HEK293 (cell line): ENCODE measurements around the gene SUGP1.

Experiments used
- CTCF ChIA-PET: fragments of 350-600 bp; formaldehyde crosslinking; extraction: SDS; loops from one replicate; lab custom pipeline; 2021; ENCODE audit warnings: antibody characterized with exemption; lab: Yijun Ruan, JAX
- POLR2A ChIA-PET: fragments of 300-600 bp; formaldehyde crosslinking; extraction: SDS; loops from one replicate; lab custom pipeline; 2020; ENCODE audit warnings: antibody characterized with exemption, inconsistent platforms; lab: Yijun Ruan, JAX
- H3K27ac ChIP-seq: fragments of 200-500 bp; sonication (Bioruptor generic); 2 replicates; pipeline ENCODE4 v1.5.1; 2014; ENCODE audit warnings: low read depth, low read length, control low read depth, inconsistent platforms; ENCODE audit errors: extremely low read depth
- H3K36me3 ChIP-seq, 2 experiments: fragments of 200-500 bp in 1 of 2; sonication (Bioruptor generic) in 1 of 2; 1 replicate in 1 of 2; 2 replicates in 1 of 2; pipeline ENCODE4 v1.5.1; 2014 to 2017; ENCODE audit warnings: inconsistent platforms in 2 of 2, low read length in 2 of 2; ENCODE audit not compliant: control insufficient read depth in 2 of 2, insufficient read depth in 1 of 2
- H3K4me1 ChIP-seq: fragments of 200-500 bp; sonication (Bioruptor generic); 2 replicates; pipeline ENCODE4 v1.5.1; 2014; ENCODE audit warnings: mild to moderate bottlenecking, low read length, inconsistent platforms; ENCODE audit not compliant: control insufficient read depth, insufficient read depth
- H3K4me3 ChIP-seq: 2 replicates; pipeline ENCODE4 v1.5.1; 2011; ENCODE audit warnings: low read depth, mild to moderate bottlenecking, control low read depth, low read length, moderate library complexity
- H3K9me3 ChIP-seq: fragments of 200-500 bp; sonication (Bioruptor generic); 2 replicates; pipeline ENCODE4 v1.5.1; 2014; ENCODE audit warnings: low read depth, low read length, inconsistent platforms; ENCODE audit not compliant: control insufficient read depth, insufficient read depth
- BCL11A ChIP-seq: fragments of 450-650 bp; formaldehyde crosslinking; IDR thresholded peaks from 2 replicates; pipeline ENCODE4 v1.5.1; 2016; ENCODE audit warnings: low read depth, missing biosample characterization, missing genetic modification characterization
- BCL11B ChIP-seq: fragments of 450-650 bp; formaldehyde crosslinking; IDR thresholded peaks from 2 replicates; pipeline ENCODE4 v1.5.1; 2016; ENCODE audit warnings: low read depth, missing biosample characterization, missing genetic modification characterization
- OSR2 ChIP-seq: fragments of 450-650 bp; formaldehyde crosslinking; IDR thresholded peaks from 2 replicates; pipeline ENCODE4 v1.5.1; 2016; ENCODE audit warnings: missing biosample characterization, missing genetic modification characterization
- RBAK ChIP-seq: fragments of 450-650 bp; formaldehyde crosslinking; IDR thresholded peaks from 2 replicates; pipeline ENCODE4 v1.5.1; 2016; ENCODE audit warnings: missing biosample characterization, missing genetic modification characterization
- REPIN1 ChIP-seq: fragments of 450-650 bp; formaldehyde crosslinking; IDR thresholded peaks from 2 replicates; pipeline ENCODE4 v1.5.1; 2017; ENCODE audit warnings: missing biosample characterization, missing genetic modification characterization, low read depth
- ZFP41 ChIP-seq: fragments of 450-650 bp; formaldehyde crosslinking; IDR thresholded peaks from 2 replicates; pipeline ENCODE4 v1.5.1; 2016; ENCODE audit warnings: missing biosample characterization, missing genetic modification characterization, borderline replicate concordance
- ZNF132 ChIP-seq: fragments of 450-650 bp; formaldehyde crosslinking; IDR thresholded peaks from 2 replicates; pipeline ENCODE4 v1.5.1; 2017; ENCODE audit warnings: missing biosample characterization, missing genetic modification characterization, borderline replicate concordance
- ZNF138 ChIP-seq: fragments of 450-650 bp; formaldehyde crosslinking; IDR thresholded peaks from 2 replicates; pipeline ENCODE4 v1.5.1; 2016; ENCODE audit warnings: missing biosample characterization, missing genetic modification characterization, borderline replicate concordance
- ZNF155 ChIP-seq: fragments of 450-650 bp; formaldehyde crosslinking; IDR thresholded peaks from 2 replicates; pipeline ENCODE4 v1.5.1; 2016; ENCODE audit warnings: missing biosample characterization, missing genetic modification characterization
- ZNF169 ChIP-seq: fragments of 450-650 bp; formaldehyde crosslinking; IDR thresholded peaks from 2 replicates; pipeline ENCODE4 v1.5.1; 2016; ENCODE audit warnings: missing biosample characterization, missing genetic modification characterization
- ZNF18 ChIP-seq: fragments of 450-650 bp; formaldehyde crosslinking; IDR thresholded peaks from 2 replicates; pipeline ENCODE4 v1.5.1; 2016; ENCODE audit warnings: missing biosample characterization, missing genetic modification characterization
- ZNF555 ChIP-seq: fragments of 450-650 bp; formaldehyde crosslinking; conservative IDR thresholded peaks from 2 replicates; pipeline ENCODE4 v1.5.1; 2017; ENCODE audit warnings: missing biosample characterization, mild to moderate bottlenecking, missing genetic modification characterization, inconsistent platforms
- ZNF660 ChIP-seq: fragments of 450-650 bp; IDR thresholded peaks from 2 replicates; pipeline ENCODE4 v1.5.1; 2018; ENCODE audit warnings: missing biosample characterization, mild to moderate bottlenecking, missing genetic modification characterization
- ZNF777 ChIP-seq: fragments of 450-650 bp; formaldehyde crosslinking; IDR thresholded peaks from 2 replicates; pipeline ENCODE4 v1.5.1; 2017; ENCODE audit warnings: missing biosample characterization, missing genetic modification characterization, borderline replicate concordance
- TF ChIP-seq, protein P1 (sequence below): fragments of 450-650 bp; formaldehyde crosslinking; IDR thresholded peaks from 2 replicates; pipeline ENCODE4 v1.5.1; 2016; ENCODE audit warnings: missing biosample characterization, missing genetic modification characterization
- TF ChIP-seq, protein P2 (sequence below): fragments of 450-650 bp; formaldehyde crosslinking; IDR thresholded peaks from 2 replicates; pipeline ENCODE4 v1.5.1; 2017; ENCODE audit warnings: missing biosample characterization, missing genetic modification characterization
- TF ChIP-seq, protein P3 (sequence below): fragments of 450-650 bp; formaldehyde crosslinking; IDR thresholded peaks from 2 replicates; pipeline ENCODE4 v1.5.1; 2016; ENCODE audit warnings: missing biosample characterization, missing genetic modification characterization

SUGP1 gene

DNA sequence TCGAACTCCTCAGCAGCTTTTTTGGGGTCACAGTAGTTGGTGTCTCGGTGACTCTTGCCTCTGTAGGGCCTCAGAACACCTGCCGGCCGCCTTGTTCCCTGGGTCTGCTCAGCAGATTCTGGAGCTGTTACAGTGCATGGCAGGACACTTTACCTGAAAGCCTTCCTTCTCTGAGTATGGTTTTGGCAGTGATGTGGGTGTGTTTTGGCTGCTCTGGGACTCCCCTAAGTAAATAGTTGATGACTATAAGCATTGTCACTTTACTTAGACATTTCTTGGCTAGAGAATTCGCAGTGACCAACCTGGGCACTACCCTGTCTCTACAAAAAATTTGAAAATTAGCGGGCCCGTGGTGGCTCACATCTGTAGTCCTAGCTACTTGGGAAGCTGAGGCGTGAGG lies 7.4 kb upstream of the SUGP1 start:
- no peak for TF ChIP-seq ZNF660
- TF ChIP-seq ZNF169, result no peak
- TF ChIP-seq ZNF555 (tag by site-specific recombination), result no peak
- TF ChIP-seq BCL11B (tag by site-specific recombination), result no peak
- no peak for TF ChIP-seq ZFP41
- Histone ChIP-seq H3K4me1 (no peaks in the 10 kb centered on the region), H3K36me3 (peaks cover 35 to 63% of the 10 kb centered on the region in 2 experiments), H3K4me3 (no peak overlapping the region), H3K9me3 (no peaks in the 10 kb centered on the region), H3K27ac (no peak overlapping the region)
- CTCF ChIA-PET, result interaction anchor here (1.7 kb wide), 1 partner anchor 10 kb away, joined by 4 read pairs; no protein-coding TSS in a partner anchor
- POLR2A ChIA-PET, result no interaction called here

- Histone ChIP-seq H3K9me3 (no peaks in the 10 kb centered on the region), H3K4me3 (no peak overlapping the region), H3K4me1 (peaks cover 1% of the 10 kb centered on the region; the same call in 1 of the 2 replicates), H3K27ac (no peak overlapping the region), H3K36me3 (peaks cover 29 to 41% of the 10 kb centered on the region in 2 experiments)
- POLR2A ChIA-PET, result interaction anchor here (0.6 to 1.6 kb wide), 2 partner anchors 9 to 29 kb away, joined by 3 to 4 read pairs; no protein-coding TSS in a partner anchor
- TF ChIP-seq RBAK (tag by site-specific recombination) (no peak), BCL11A (tag by site-specific recombination) (no peak), ZNF132 (tag by site-specific recombination) (no peak), BCL11B (tag by site-specific recombination) (no peak), ZNF155 (no peak), ZNF138 (tag by site-specific recombination) (no peak), ZNF777 (tag by site-specific recombination) (no peak), REPIN1 (no peak), ZFP41 (no peak), ZNF18 (tag by site-specific recombination) (no peak), OSR2 (no peak)
- TF ChIP-seq, protein P1, sequence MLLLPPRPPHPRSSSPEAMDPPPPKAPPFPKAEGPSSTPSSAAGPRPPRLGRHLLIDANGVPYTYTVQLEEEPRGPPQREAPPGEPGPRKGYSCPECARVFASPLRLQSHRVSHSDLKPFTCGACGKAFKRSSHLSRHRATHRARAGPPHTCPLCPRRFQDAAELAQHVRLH (tag by site-specific recombination), result no peak
- TF ChIP-seq, protein P2, sequence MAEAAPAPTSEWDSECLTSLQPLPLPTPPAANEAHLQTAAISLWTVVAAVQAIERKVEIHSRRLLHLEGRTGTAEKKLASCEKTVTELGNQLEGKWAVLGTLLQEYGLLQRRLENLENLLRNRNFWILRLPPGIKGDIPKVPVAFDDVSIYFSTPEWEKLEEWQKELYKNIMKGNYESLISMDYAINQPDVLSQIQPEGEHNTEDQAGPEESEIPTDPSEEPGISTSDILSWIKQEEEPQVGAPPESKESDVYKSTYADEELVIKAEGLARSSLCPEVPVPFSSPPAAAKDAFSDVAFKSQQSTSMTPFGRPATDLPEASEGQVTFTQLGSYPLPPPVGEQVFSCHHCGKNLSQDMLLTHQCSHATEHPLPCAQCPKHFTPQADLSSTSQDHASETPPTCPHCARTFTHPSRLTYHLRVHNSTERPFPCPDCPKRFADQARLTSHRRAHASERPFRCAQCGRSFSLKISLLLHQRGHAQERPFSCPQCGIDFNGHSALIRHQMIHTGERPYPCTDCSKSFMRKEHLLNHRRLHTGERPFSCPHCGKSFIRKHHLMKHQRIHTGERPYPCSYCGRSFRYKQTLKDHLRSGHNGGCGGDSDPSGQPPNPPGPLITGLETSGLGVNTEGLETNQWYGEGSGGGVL, result no peak
- TF ChIP-seq, protein P3, sequence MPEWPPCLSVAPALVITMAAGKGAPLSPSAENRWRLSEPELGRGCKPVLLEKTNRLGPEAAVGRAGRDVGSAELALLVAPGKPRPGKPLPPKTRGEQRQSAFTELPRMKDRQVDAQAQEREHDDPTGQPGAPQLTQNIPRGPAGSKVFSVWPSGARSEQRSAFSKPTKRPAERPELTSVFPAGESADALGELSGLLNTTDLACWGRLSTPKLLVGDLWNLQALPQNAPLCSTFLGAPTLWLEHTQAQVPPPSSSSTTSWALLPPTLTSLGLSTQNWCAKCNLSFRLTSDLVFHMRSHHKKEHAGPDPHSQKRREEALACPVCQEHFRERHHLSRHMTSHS (tag by site-specific recombination), result no peak
- CTCF ChIA-PET, result interaction anchor here (0.6 to 1.4 kb wide), 6 partner anchors 17 to 278 kb away, joined by 3 to 9 read pairs (median 4); no protein-coding TSS in a partner anchor
These were observed 3.9 kb upstream of the SUGP1 start for GRCh38 chr19:19324059-19324770.
